ENCODE data around the gene GET3.

Gene GET3

DNA sequence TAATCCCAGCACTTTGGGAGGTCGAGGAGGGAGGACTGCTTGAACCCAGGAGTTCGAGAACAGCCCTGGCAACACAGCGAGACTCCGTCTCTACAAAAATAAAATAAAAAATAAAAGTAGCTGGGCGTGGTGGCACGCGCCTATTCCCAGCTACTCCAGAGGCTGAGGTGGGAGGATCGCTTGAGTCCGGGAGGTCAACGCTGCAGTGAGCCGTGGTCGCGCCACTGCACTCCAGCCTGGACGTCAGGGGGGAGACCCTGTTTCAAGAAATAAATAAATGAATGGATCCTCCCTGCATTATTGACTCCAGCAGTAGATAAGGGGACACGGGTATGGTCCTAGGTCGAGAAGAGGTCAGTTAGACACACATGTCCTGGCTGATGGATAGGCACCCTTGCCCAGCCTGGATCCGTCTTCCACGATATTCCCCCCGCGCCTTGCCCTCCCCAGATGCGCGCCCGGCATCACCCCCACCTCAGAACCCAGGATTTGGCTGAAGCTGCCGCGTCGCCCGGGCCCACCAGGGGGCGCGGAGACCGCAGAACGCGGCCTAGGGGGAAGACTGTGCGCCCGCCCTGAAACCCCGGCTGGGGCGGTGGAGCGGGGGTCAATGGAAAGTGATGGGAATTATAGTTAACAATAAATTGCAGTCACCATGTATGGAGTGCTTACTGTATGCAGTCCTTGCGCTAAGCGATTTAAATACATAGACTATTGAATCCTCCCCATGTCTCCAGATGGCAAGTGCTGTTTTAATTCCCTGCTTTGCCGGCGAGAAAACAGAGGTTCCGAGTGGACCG lies 40.1 kb downstream of the GET3 start:
- no peaks in the 10 kb centered on the region for H3K9me2 ChIP-seq (replicated peaks; ENCODE audit: control insufficient read depth, low read length)
- TF ChIP-seq, protein P1, sequence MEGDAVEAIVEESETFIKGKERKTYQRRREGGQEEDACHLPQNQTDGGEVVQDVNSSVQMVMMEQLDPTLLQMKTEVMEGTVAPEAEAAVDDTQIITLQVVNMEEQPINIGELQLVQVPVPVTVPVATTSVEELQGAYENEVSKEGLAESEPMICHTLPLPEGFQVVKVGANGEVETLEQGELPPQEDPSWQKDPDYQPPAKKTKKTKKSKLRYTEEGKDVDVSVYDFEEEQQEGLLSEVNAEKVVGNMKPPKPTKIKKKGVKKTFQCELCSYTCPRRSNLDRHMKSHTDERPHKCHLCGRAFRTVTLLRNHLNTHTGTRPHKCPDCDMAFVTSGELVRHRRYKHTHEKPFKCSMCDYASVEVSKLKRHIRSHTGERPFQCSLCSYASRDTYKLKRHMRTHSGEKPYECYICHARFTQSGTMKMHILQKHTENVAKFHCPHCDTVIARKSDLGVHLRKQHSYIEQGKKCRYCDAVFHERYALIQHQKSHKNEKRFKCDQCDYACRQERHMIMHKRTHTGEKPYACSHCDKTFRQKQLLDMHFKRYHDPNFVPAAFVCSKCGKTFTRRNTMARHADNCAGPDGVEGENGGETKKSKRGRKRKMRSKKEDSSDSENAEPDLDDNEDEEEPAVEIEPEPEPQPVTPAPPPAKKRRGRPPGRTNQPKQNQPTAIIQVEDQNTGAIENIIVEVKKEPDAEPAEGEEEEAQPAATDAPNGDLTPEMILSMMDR (IDR thresholded peaks at IDR 0.05; ENCODE audit: low read depth, low read length, poor library complexity, severe bottlenecking) = peak; percentile 100
- no peak for TF ChIP-seq EZH2phosphoT487 (IDR thresholded peaks at IDR 0.05; ENCODE audit: borderline replicate concordance, low read length)
- peaks cover 17% of the 10 kb centered on the region for H3F3A ChIP-seq (ENCODE audit: control insufficient read depth, insufficient read depth)
- peaks cover 50% of the 10 kb centered on the region for H3K4me1 ChIP-seq (ENCODE audit: control insufficient read depth, low read length)
- no peaks in the 10 kb centered on the region for H4K20me1 ChIP-seq (ENCODE audit: control insufficient read depth, insufficient read depth, low read depth, low read length)
- H3K4me2 ChIP-seq (ENCODE audit: low read length) = peak overlapping the region; percentile 99
- no peaks in the 10 kb centered on the region for H3K79me2 ChIP-seq (ENCODE audit: control insufficient read depth, low read length)
- peak overlapping the region; percentile 50 for H3K27ac ChIP-seq (ENCODE audit: low read depth, low read length)
- H3K27me3 ChIP-seq (ENCODE audit: control insufficient read depth, low read length) = no peaks in the 10 kb centered on the region
- no peaks in the 10 kb centered on the region for H3K9me3 ChIP-seq (ENCODE audit: control insufficient read depth, insufficient read depth, low read length)
- H3K4me3 ChIP-seq (ENCODE audit: low read length) = peak overlapping the region; percentile 91
- H3K36me3 ChIP-seq (ENCODE audit: control insufficient read depth, low read length) = peaks cover 3% of the 10 kb centered on the region; the same call in 1 of the 2 replicates

GRCh38 chr19:12778017-12778904 lies 41.0 kb downstream of the GET3 start:
- Histone ChIP-seq H3K4me2 (ENCODE audit: low read length) (peak overlapping the region; percentile 99), H3F3A (ENCODE audit: control insufficient read depth, insufficient read depth) (peaks cover 17% of the 10 kb centered on the region), H3K9me2 (replicated peaks; ENCODE audit: control insufficient read depth, low read length) (no peaks in the 10 kb centered on the region), H3K27ac (ENCODE audit: low read depth, low read length) (peak overlapping the region; percentile 50), H3K27me3 (ENCODE audit: control insufficient read depth, low read length) (no peaks in the 10 kb centered on the region), H3K4me1 (ENCODE audit: control insufficient read depth, low read length) (peaks cover 58% of the 10 kb centered on the region), H3K9me3 (ENCODE audit: control insufficient read depth, insufficient read depth, low read length) (no peaks in the 10 kb centered on the region), H3K4me3 (ENCODE audit: low read length) (peak overlapping the region; percentile 91), H4K20me1 (ENCODE audit: control insufficient read depth, insufficient read depth, low read depth, low read length) (no peaks in the 10 kb centered on the region), H3K79me2 (ENCODE audit: control insufficient read depth, low read length) (no peaks in the 10 kb centered on the region), H3K36me3 (ENCODE audit: control insufficient read depth, low read length) (peaks cover 3% of the 10 kb centered on the region; the same call in 1 of the 2 replicates)
- TF ChIP-seq, protein P1 (IDR thresholded peaks at IDR 0.05; ENCODE audit: low read depth, low read length, poor library complexity, severe bottlenecking) = no peak
- TF ChIP-seq EZH2phosphoT487 (IDR thresholded peaks at IDR 0.05; ENCODE audit: borderline replicate concordance, low read length) = no peak

DNA sequence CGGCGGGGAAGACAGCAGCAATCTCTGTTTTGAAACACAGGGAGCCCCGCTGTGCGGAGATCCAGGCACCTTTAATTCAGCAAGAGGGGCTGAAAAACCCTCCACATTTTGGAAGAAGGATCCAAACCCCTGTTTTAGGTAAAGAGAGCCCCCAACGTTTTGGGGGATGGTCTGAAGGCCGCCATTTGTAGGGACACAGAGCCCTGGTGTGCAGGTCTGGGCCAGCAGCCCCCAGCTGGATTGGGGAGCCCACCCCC lies 41.5 kb downstream of the GET3 start:
- Histone ChIP-seq H3K27ac (ENCODE audit: low read depth, low read length) (peak overlapping the region; percentile 50), H3K36me3 (ENCODE audit: control insufficient read depth, low read length) (peaks cover 3% of the 10 kb centered on the region; the same call in 1 of the 2 replicates), H3F3A (ENCODE audit: control insufficient read depth, insufficient read depth) (peaks cover 19% of the 10 kb centered on the region), H3K9me3 (ENCODE audit: control insufficient read depth, insufficient read depth, low read length) (no peaks in the 10 kb centered on the region), H4K20me1 (ENCODE audit: control insufficient read depth, insufficient read depth, low read depth, low read length) (no peaks in the 10 kb centered on the region), H3K4me1 (ENCODE audit: control insufficient read depth, low read length) (peaks cover 64% of the 10 kb centered on the region), H3K79me2 (ENCODE audit: control insufficient read depth, low read length) (no peaks in the 10 kb centered on the region), H3K9me2 (replicated peaks; ENCODE audit: control insufficient read depth, low read length) (no peaks in the 10 kb centered on the region), H3K27me3 (ENCODE audit: control insufficient read depth, low read length) (no peaks in the 10 kb centered on the region), H3K4me3 (ENCODE audit: low read length) (peak overlapping the region; percentile 91), H3K4me2 (ENCODE audit: low read length) (peak overlapping the region; percentile 99)
- TF ChIP-seq, protein P1 (IDR thresholded peaks at IDR 0.05; ENCODE audit: low read depth, low read length, poor library complexity, severe bottlenecking) = no peak
- TF ChIP-seq EZH2phosphoT487 (IDR thresholded peaks at IDR 0.05; ENCODE audit: borderline replicate concordance, low read length) = no peak

Data from DOHH2 (cell line).